Spleen (tissue), 7 donors: Measurements from ENCODE around the gene ASIC4.

ENCODE experiments used
- POLR2A ChIP-seq, 3 donors: fragments of 450-650 bp; IDR thresholded peaks; one replicate each; pipeline ENCODE4 v1.5.1; 2017; ENCODE audit warnings: antibody characterized with exemption in 3 of 3, mild to moderate bottlenecking in 1 of 3
- POLR2AphosphoS5 ChIP-seq, 3 donors: sonication (generic); formaldehyde crosslinking; IDR thresholded peaks; one replicate each; pipeline ENCODE4 v1.5.1; 2017; ENCODE audit warnings: antibody characterized with exemption in 3 of 3
- TF ChIP-seq, protein P1 (sequence below), 11 experiments: fragments of 200-600 bp in 7 of 11; fragments of 450-650 bp in 4 of 11; sonication (generic) in 4 of 11; IDR thresholded peaks in 8 of 11; conservative IDR thresholded peaks in 3 of 11; 1 replicate in 7 of 11; 2 replicates in 4 of 11; pipeline versions ENCODE4 v1.4.0 to v1.8.0; 2016 to 2021; ENCODE audit warnings: antibody characterized with exemption in 11 of 11, inconsistent platforms in 4 of 11, mild to moderate bottlenecking in 1 of 11
- donor health status: DM: no; HTN: no; CAD: no; lungs with moderate emphysema.
- donor health status: DM: no; HTN: no; CAD: no.
- donor health status: DM: no; HTN: no; CAD: no.

DNA sequence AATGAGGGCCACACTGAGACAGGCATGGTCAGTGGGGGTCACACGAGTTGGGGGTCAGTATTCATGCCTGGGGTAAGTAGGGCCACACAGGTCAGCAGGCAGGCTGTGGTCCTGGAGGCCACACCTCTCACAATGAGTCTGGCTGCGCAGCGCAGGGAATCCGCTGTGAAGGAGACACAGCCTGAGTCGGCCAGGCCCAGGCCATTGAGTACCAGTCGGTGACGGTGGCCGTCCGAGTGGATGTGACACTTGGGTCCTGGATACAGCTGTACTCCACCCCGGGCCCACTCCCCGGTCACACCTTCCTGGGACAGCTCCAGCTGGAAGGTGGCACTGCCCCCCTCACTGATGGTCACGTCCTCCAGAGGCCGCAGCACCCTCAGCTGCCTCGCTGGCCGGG lies 40.1 kb downstream of the ASIC4 start:
- TF ChIP-seq, protein P1, sequence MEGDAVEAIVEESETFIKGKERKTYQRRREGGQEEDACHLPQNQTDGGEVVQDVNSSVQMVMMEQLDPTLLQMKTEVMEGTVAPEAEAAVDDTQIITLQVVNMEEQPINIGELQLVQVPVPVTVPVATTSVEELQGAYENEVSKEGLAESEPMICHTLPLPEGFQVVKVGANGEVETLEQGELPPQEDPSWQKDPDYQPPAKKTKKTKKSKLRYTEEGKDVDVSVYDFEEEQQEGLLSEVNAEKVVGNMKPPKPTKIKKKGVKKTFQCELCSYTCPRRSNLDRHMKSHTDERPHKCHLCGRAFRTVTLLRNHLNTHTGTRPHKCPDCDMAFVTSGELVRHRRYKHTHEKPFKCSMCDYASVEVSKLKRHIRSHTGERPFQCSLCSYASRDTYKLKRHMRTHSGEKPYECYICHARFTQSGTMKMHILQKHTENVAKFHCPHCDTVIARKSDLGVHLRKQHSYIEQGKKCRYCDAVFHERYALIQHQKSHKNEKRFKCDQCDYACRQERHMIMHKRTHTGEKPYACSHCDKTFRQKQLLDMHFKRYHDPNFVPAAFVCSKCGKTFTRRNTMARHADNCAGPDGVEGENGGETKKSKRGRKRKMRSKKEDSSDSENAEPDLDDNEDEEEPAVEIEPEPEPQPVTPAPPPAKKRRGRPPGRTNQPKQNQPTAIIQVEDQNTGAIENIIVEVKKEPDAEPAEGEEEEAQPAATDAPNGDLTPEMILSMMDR (IDR thresholded peaks at IDR 0.05 in 8 of 11, conservative IDR thresholded peaks at IDR 0.05 in 3 of 11) = no peak
- no peak for TF ChIP-seq POLR2A (IDR thresholded peaks at IDR 0.05)
- no peak for TF ChIP-seq POLR2AphosphoS5 (IDR thresholded peaks at IDR 0.05)
